OCI-LY3 (cell line): ENCODE measurements around the gene TCIRG1.

Experiments used
- H2AFZ ChIP-seq: fragments of 200-600, 300-600 bp; shearing (Covaris generic); 2 replicates; pipeline ENCODE4 v1.6.0; 2014; ENCODE audit warnings: antibody characterized with exemption, low read depth, low read length
- H3K27ac ChIP-seq: fragments of 200-600, 300-600 bp; sonication (generic); 2 replicates; pipeline ENCODE4 v1.5.1; 2014; ENCODE audit warnings: mild to moderate bottlenecking, low read length, moderate library complexity, mixed read lengths
- H3K27me3 ChIP-seq: fragments of 200-600, 300-600 bp; sonication (generic); 2 replicates; pipeline ENCODE4 v1.6.1; 2014; ENCODE audit warnings: low read depth, low read length, mixed read lengths
- H3K36me3 ChIP-seq: fragments of 200-600, 300-600 bp; sonication (generic); replicated peaks from 2 replicates; pipeline ENCODE3; 2014; ENCODE audit warnings: low read depth, low read length, mixed read lengths
- H3K4me1 ChIP-seq: fragments of 300-600, 200-600 bp; sonication (generic); 2 replicates; pipeline ENCODE4 v1.6.1; 2014; ENCODE audit warnings: low read length, mixed read lengths
- H3K4me2 ChIP-seq: fragments of 200-600, 300-600 bp; sonication (generic); 2 replicates; pipeline ENCODE4 v1.6.1; 2014; ENCODE audit warnings: low read length, mixed read lengths
- H3K4me3 ChIP-seq: fragments of 300-600, 200-600 bp; sonication (generic); 2 replicates; pipeline ENCODE4 v1.5.1; 2014; ENCODE audit warnings: antibody characterized with exemption, mild to moderate bottlenecking, low read length, moderate library complexity
- H3K79me2 ChIP-seq: fragments of 300-600, 200-600 bp; shearing (Covaris generic); 2 replicates; pipeline ENCODE4 v1.6.1; 2014; ENCODE audit warnings: mild to moderate bottlenecking, low read length, mixed read lengths
- H3K9ac ChIP-seq: fragments of 300-600, 200-600 bp; shearing (Covaris generic); 2 replicates; pipeline ENCODE4 v1.6.0; 2014; ENCODE audit warnings: mild to moderate bottlenecking, low read length, moderate library complexity
- H3K9me3 ChIP-seq: fragments of 200-600, 300-600 bp; shearing (Covaris generic); 2 replicates; pipeline ENCODE4 v1.6.1; 2014; ENCODE audit warnings: low read length, mixed read lengths; ENCODE audit not compliant: insufficient read depth
- H4K20me1 ChIP-seq: fragments of 200-600, 300-600 bp; sonication (generic); 2 replicates; pipeline ENCODE4 v1.6.1; 2016; ENCODE audit warnings: low read length, mixed read lengths; ENCODE audit not compliant: insufficient read depth
- CTCF ChIP-seq: fragments of 200-600, 300-600 bp; sonication (generic); IDR thresholded peaks from 2 replicates; pipeline ENCODE4 v1.5.1; 2014; ENCODE audit warnings: antibody characterized with exemption, low read length, low read depth
- EZH2phosphoT487 ChIP-seq: fragments of 200-600 bp; shearing (Covaris generic); IDR thresholded peaks from 2 replicates; pipeline ENCODE4 v1.6.1; 2018; ENCODE audit warnings: antibody characterized with exemption, mixed run types, low read depth

Gene TCIRG1

GRCh38 chr11:68035266-68035876 lies 3.5 kb upstream of the TCIRG1 start:
- peaks cover 22% of the 10 kb centered on the region for H3K4me1 ChIP-seq
- TF ChIP-seq CTCF (no peak), EZH2phosphoT487 (no peak)
- H3K79me2 ChIP-seq = peaks cover 40% of the 10 kb centered on the region
- no peaks in the 10 kb centered on the region for H3K27me3 ChIP-seq
- H3K4me2 ChIP-seq = no peak overlapping the region
- peaks cover 11% of the 10 kb centered on the region for H3K36me3 ChIP-seq
- H4K20me1 ChIP-seq = no peaks in the 10 kb centered on the region
- H3K9me3 ChIP-seq = no peaks in the 10 kb centered on the region
- H3K9ac ChIP-seq = no peak overlapping the region
- no peak overlapping the region for H3K27ac ChIP-seq
- no peak overlapping the region for H3K4me3 ChIP-seq
- no peak overlapping the region for H2AFZ ChIP-seq

GRCh38 chr11:68036141-68036716 lies 2.6 kb upstream of the TCIRG1 start:
- H3K9me3 ChIP-seq = no peaks in the 10 kb centered on the region
- TF ChIP-seq EZH2phosphoT487 (no peak), CTCF (no peak)
- no peak overlapping the region for H3K27ac ChIP-seq
- no peak overlapping the region for H3K4me2 ChIP-seq
- peaks cover 28% of the 10 kb centered on the region for H3K4me1 ChIP-seq
- no peaks in the 10 kb centered on the region for H3K27me3 ChIP-seq
- no peak overlapping the region for H3K4me3 ChIP-seq
- H3K36me3 ChIP-seq = peaks cover 14% of the 10 kb centered on the region
- H2AFZ ChIP-seq = no peak overlapping the region
- no peaks in the 10 kb centered on the region; the same call in 1 of the 2 replicates for H4K20me1 ChIP-seq
- no peak overlapping the region for H3K9ac ChIP-seq
- H3K79me2 ChIP-seq = peaks cover 42% of the 10 kb centered on the region

GRCh38 chr11:68036717-68037239 lies 2.0 kb upstream of the TCIRG1 start:
- Histone ChIP-seq H2AFZ (no peak overlapping the region), H3K4me2 (no peak overlapping the region), H3K4me1 (peaks cover 24% of the 10 kb centered on the region), H3K27ac (no peak overlapping the region), H3K9ac (no peak overlapping the region), H3K27me3 (no peaks in the 10 kb centered on the region), H3K79me2 (peaks cover 42% of the 10 kb centered on the region), H3K36me3 (peaks cover 19% of the 10 kb centered on the region), H3K4me3 (no peak overlapping the region), H4K20me1 (no peaks in the 10 kb centered on the region; the same call in 1 of the 2 replicates), H3K9me3 (no peaks in the 10 kb centered on the region)
- TF ChIP-seq CTCF (no peak), EZH2phosphoT487 (no peak)

- Histone ChIP-seq H3K4me1 (peaks cover 20% of the 10 kb centered on the region), H3K36me3 (peaks cover 25% of the 10 kb centered on the region), H3K79me2 (peaks cover 42% of the 10 kb centered on the region), H3K4me3 (peak overlapping the region; percentile 81), H3K9me3 (no peaks in the 10 kb centered on the region), H3K4me2 (peak overlapping the region; percentile 97), H3K27ac (no peak overlapping the region), H3K27me3 (no peaks in the 10 kb centered on the region), H3K9ac (no peak overlapping the region), H4K20me1 (no peaks in the 10 kb centered on the region; the same call in 1 of the 2 replicates), H2AFZ (no peak overlapping the region)
- TF ChIP-seq CTCF (no peak), EZH2phosphoT487 (no peak)
These were observed 1.2 kb upstream of the TCIRG1 start for GRCh38 chr11:68037411-68038225.
